NCI-H146 treated with DMSO at 0.1 percent for 48 hours (cell line): ENCODE data around the gene BBOX1.
"Not testable (repeated sequence)": the region's sequence is repeated elsewhere in the genome, so short reads cannot be mapped to it uniquely, and the experiment has no call there.

Source experiments
- DNase-seq: peaks from one replicate; lab custom pipeline; 2025; ENCODE audit not compliant: unreplicated experiment; lab: John Stamatoyannopoulos, UW

Gene BBOX1

DNA sequence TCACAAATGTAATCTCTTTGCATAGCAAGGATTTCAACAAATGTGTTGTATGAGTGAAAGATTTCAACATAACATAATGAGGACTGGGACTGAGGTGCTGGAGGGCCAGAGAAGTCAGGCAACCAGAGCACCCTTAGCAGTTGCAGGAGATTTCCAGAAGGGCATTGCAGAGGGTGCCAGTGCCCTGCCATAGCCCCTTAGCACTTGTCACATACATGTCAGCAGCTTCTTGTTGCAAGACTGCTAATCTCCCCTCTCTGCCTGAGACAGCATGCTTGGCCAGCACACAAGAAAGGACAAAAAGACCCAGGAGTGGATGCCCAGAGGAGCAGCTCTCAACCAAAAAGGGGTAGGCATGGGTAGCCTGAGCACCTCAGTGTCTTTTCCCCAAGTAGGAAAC is 43.2 kb downstream of the BBOX1 start:
- DNase-seq, result no peak

- DNase-seq, result no peak
Measured at GRCh38 chr11:27084518-27084917, 43.9 kb downstream of the BBOX1 start.

DNA sequence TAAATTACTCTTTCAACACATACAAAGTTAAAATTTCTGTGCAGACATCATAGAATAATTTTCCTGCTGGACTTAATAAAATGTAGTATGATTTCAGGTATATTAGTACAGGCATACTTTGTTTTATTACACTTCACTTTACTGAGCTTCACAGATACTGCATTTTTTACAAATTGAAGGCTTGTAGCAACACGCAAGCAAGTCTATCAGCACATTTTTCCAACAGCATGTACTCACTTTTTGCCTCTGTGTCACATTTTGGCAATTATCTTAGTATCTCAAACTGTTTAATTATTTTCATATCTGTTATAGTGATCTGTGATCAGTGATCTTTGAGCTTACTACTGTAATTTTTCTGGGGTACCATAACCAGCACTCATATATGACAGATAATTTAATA is 44.5 kb downstream of the BBOX1 start:
- DNase-seq, result no peak

DNA sequence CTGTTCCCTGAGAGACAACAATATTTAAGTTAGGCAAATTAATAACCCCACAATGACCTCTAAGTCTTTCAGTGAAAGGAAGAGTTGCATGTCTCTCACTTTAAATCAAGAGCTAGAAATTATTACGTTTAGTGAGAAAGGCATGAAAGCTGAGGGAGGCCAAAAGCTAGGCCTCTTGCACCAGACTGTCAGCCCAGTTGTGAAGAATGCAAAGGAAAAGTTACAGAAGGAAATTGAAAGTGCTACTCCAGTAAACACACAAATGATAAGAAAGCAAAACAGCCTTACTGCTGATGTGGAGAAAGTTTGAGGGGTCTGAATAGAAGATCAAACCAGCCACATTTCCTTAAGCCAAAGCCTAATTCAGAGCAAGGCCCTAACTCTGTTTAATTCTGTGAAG is 45.0 kb downstream of the BBOX1 start:
- no peak for DNase-seq

DNA sequence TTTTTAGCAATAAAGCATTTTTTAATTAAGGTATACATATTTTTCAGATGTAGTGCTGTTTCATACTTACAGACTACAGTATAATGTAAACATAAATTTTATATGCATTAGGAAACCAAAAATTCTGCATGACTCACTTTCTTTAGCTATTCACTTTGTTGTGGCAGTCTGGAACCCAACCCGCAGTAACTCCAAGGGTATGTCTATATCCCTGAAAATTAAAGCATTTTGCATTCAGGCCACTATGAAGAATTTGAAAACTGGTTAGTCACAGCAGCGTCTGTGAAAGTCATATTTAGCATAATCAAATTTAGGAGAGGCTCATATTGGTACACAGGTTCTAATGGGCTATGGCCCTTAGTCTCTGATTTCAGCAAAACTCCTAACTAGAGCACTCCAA is 46.8 kb downstream of the BBOX1 start:
- no peak for DNase-seq

GRCh38 chr11:27088353-27088752 is 47.7 kb downstream of the BBOX1 start:
- DNase-seq, result no peak

- DNase-seq, result no peak
Measured at GRCh38 chr11:27089746-27090145, 49.1 kb downstream of the BBOX1 start.

DNA sequence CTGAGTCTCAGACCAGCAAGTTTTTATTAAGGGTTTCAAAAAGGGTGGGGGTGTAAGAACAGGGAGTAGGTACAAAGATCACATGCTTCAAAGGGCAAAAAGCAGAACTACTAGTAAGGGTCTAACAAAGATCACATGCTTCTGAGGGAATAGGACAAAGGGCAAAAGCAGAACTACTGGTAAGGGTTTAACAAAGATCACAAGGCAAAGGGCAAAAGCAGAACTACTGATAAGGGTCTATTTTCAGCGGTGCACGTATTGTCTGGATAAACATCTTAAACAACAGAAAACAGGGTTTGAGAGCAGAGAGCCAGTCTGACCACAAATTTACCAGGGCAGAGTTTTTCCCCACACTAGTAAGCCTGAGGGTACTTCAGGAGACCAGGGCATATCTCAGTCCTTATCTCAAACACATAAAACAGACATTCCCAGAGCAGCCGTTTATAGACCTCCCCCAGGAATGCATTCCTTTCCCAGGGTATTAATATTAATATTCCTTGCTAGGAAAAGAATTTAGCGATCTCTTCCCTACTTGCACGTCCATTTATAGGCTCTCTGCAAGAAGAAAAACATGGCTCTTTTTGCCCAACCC is 49.8 kb downstream of the BBOX1 start:
- not testable (repeated sequence) for DNase-seq

GRCh38 chr11:27094120-27094519 is 53.5 kb downstream of the BBOX1 start:
- no peak for DNase-seq

DNA sequence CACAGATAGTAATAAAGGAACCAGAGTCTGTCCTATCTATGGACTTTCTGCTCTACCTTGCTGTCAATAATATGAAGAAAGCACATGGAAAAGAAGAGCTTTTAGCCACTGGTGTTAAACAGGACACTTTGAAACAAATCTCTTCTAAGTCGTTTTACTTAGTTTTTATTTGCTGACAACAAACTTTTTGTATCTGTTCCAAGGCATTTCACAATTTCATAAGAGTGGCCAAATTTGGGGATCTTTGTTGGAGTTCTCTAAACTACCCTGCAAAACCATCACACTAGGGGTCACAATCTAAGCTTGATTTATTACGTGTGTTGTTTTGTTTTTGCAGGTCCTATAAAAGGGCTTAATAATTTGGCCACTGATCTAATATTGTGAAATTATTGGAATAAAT is 54.4 kb downstream of the BBOX1 start:
- DNase-seq, result no peak

DNA sequence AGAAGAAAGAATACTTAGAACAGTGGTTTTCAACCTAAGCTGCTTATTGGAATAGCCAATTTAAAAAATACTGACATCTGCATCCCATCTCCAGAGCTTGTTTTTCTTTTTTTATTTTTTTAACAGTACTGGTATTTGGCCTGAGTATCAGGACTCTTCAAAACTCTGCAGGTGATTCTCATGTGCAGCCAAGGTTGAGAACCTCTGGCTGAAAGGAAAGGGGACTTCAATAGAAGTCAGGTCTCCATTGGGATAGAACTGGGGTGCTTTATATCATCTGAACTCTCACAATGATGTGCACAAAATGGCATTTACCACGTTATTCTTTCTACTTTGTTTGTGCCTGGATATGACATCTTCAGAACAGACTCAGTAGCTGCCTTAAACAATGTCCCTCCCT is 55.3 kb downstream of the BBOX1 start:
- no peak for DNase-seq

GRCh38 chr11:27097551-27097950 is 56.9 kb downstream of the BBOX1 start:
- no peak for DNase-seq

GRCh38 chr11:27100534-27100933 is 59.9 kb downstream of the BBOX1 start:
- no peak for DNase-seq

- DNase-seq, result no peak
Measured at GRCh38 chr11:27107548-27107947, 66.9 kb downstream of the BBOX1 start.

GRCh38 chr11:27108809-27109208 is 68.2 kb downstream of the BBOX1 start:
- DNase-seq, result no peak

GRCh38 chr11:27111896-27112295 is 71.3 kb downstream of the BBOX1 start:
- DNase-seq, result no peak

DNA sequence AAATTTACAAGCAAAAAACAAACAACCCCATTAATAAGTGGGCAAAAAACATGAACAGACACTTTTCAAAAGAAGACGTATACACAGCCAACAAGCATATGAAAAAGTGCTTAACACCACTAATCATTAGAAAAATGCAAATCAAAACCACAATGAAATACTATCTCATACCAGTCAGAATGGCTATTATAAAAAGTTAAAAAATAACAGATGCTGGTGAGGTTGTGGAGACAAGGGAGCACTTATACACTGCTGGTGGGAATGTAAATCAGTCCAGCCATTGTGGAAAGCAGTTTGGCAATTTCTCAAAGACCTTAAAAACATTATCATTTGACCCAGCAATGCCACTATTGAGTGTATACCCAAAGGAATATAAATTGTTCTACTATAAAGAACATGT is 72.3 kb downstream of the BBOX1 start:
- DNase-seq, result no peak

- no peak for DNase-seq
Measured at GRCh38 chr11:27115051-27115650, 74.5 kb downstream of the BBOX1 start.

- no peak for DNase-seq
Measured at GRCh38 chr11:27116684-27117083, 76.1 kb downstream of the BBOX1 start.

- no peak for DNase-seq
Measured at GRCh38 chr11:27118371-27118770, 77.8 kb downstream of the BBOX1 start.

DNA sequence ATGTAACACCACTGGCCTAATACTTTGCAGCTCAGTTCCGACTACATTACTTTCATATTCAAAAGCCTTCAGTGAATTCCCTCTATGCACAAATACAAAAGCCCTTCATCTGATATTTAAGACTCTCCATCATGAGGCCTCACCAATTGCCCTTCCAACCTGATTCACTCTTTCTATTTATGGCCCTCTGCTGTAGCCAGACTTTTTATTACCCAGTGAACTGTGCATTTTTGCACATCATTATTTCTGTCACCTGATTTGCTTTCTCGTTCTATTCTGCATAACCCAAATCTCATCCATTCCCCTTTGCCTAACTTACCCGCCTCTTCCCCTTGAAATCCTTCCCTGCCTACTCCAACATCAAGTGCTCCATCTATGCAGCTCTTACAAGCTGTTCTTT is 78.3 kb downstream of the BBOX1 start:
- DNase-seq, result no peak

DNA sequence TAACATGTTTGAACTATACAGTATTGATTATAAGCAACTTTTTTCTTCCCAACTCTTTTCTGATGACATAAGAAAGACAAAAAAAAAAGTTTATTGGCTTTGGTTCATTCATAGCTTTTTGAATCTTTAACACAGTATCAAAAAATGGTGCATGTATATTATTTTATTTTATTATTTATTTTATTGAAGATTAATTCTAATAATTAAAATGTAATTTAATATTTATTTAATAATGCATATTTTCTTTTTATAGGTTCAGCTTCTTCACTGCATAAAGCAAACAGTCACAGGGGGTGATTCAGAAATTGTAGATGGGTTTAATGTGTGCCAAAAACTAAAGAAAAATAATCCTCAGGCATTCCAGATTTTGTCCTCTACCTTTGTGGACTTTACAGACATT is 78.8 kb downstream of the BBOX1 start:
- DNase-seq, result no peak

GRCh38 chr11:27120211-27120610 is 79.6 kb downstream of the BBOX1 start:
- DNase-seq, result no peak
